HTERT RPE-1 (cell line): ENCODE measurements around the gene ZNF322.
"Not testable (repeated sequence)": the region's sequence is repeated elsewhere in the genome, so short reads cannot be mapped to it uniquely, and the experiment has no call there.

ENCODE experiments used
- in situ Hi-C: fragments of 300-500 bp; cut with MboI; formaldehyde crosslinking; loops from 4 replicates; pipeline ENCODE4 v1.14.3; 2020; ENCODE audit warnings: low sequenced_read_pairs

The ZNF322 gene

DNA sequence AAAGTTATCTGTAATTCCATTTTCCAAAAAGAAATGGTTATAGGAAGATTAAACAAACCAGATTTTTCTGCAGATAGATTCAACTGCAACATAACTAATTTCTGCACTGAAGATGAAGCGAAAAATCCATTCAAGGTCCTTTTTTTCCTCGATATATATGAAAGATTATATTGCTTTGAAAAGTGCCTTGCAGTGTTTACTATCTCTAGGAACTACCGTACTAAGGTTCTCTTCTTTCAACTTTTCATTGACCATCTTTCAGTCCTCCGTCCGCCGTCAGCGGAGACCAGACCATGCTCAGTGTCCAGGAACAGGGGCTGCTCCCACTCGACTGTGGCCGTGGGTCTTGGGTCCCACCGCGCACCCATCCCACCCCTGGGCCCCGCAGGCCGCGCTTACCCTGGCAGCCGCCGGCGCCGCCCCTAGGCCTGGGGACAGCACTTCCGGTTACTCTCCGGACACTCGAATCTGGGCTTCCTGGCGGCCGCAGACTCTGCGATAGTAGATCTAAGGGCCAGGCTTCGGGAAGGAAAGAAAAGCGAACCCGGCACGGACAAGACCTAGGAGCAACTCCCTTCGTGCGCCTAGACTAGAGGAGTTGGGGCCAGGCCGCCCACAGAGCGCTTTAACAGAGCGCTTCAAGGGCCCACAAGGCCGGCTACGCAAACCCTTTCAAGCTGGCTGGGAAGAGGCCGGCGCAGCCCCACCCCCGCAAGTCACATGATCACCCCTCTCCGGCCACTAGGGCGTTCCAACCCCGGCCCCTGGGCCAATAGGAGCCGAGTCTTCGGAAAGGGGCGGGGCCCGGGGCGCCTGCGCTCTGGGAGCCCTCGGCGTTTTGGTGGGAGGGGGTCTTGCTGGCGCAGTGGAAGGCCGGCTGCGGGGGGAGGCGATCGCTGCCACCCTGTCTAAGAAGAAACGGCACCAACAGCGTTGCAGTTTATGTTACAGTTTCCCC is at the start of gene ZNF322:
Gene ZNF322 (minus strand): TSS at position 705 of the 958 bp plus-strand sequence. CDS start 21,193 bp downstream, outside the sequence.
- in situ Hi-C loops, result no loop called here

DNA sequence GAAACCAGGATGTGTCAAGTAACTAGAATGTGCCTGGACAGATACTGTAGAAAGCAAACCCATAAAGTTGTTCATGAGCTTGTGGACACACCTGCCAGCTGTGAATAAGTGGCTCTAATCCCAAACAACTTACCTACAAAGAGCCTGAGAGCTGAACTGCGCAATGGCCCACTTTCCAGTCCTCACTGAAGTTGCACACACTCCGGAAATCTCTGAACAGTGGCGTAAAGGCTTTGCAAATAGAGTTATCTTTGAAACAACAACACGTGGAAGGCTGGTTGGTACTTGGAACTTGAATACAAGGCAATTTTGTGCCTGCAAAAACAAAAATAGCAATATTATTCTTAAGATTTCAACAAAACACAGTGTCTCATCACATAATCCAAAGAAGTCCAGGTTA is 46.2 kb upstream of the ZNF322 start:
- in situ Hi-C loops, result not testable (repeated sequence)

DNA sequence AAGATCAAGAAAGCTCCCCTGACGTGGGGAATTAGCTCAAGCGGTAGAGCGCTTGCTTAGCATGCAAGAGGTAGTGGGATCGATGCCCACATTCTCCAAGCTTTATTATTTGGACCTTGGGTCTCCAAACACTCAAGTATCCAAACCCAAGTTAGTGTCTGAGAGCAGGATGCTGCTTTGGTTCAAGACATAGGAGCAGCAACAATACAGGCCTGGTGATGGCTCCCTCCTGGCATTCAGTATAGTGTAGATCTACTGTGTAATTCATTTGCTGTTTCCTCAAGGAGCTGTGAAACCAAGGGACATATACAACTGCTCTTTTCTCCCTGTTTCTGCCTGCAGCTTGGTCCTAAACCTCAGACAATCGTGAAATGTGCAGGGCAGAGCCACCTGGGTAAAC is 45.8 kb upstream of the ZNF322 start:
- in situ Hi-C loops, result not testable (repeated sequence)

DNA sequence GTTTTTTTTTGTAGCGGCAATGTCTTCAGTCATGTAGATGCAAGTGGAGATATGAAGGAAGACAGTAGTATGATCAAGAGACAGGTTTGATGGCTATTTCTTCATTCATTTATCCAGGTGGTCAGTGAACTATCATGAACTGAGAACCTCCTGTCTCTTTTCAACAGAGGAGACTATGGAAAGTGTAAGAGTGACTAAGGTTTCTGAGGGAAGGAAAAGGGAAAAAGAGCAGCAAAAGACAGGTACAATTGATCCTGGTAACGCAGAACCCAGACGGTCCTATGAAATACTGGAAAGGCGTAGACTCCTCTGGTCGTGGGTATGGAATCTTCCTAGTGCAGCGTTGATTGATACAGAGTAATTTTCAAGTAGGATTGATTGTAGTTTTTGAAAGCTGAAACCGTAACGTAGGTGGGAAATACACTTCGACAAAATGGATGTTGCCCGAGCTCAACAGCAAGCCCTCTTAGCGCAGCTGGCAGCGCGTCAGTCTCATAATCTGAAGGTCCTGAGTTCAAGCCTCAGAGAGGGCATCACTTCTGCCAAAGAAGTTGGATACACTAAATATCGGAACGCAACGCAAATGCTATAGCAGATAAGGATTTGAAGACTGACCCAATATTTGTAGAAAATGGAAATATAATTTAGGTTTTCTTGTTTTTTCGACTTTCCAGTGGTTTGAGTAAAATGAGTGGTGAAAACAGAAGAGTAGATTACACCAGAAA is 41.6 kb upstream of the ZNF322 start:
- in situ Hi-C loops, result not testable (repeated sequence)

DNA sequence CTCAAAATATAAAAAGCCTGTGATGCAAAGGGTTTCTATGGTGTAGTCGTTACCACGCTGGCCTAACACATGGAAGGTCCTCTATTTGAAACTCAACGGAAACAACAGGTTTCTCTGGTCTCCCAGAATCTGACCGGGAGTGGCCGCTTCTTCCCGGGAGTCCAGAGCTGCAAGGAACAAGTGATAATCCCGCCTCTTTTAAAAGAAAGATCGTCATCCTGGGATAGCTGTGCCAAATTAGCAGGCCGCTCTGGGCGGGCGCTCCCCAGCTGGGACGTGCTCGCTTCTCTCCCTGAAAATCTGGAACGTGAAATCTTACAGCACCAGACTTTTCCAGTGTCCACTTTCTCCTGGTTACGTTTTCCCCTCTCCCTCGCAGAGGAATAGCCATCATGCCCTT is 38.0 kb upstream of the ZNF322 start:
- in situ Hi-C loops, result not testable (repeated sequence)

GRCh38 chr6:26689324-26689947 is 29.9 kb upstream of the ZNF322 start:
- in situ Hi-C loops, result not testable (repeated sequence)

- in situ Hi-C loops, result not testable (repeated sequence)
Measured at GRCh38 chr6:26682435-26683042, 23.0 kb upstream of the ZNF322 start.

DNA sequence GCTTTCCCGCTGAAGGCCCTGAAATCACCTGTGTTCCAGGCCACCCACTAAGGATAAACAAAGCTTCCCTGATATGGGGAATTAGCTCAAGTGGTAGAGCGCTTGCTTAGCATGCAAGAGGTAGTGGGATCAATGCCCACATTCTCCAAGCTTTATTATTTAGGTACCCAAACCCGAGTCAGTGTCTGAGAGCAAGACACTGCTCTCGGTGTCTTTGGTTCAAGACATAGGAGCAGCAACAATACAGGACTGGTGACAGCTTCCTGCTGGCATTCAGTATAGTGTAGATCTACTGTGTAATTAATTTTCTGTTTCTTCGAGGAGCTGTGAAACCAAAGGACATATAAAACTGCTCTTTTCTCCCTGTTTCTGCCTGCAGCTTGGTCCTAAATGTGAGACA is 13.7 kb upstream of the ZNF322 start:
- in situ Hi-C loops, result not testable (repeated sequence)

- in situ Hi-C loops, result not testable (repeated sequence)
Measured at GRCh38 chr6:26670558-26670957, 11.0 kb upstream of the ZNF322 start.

GRCh38 chr6:26670003-26670402 is 10.5 kb upstream of the ZNF322 start:
- in situ Hi-C loops, result not testable (repeated sequence)

- in situ Hi-C loops, result no loop called here
Measured at GRCh38 chr6:26660000-26660361, 435 bp upstream of the ZNF322 start.

DNA sequence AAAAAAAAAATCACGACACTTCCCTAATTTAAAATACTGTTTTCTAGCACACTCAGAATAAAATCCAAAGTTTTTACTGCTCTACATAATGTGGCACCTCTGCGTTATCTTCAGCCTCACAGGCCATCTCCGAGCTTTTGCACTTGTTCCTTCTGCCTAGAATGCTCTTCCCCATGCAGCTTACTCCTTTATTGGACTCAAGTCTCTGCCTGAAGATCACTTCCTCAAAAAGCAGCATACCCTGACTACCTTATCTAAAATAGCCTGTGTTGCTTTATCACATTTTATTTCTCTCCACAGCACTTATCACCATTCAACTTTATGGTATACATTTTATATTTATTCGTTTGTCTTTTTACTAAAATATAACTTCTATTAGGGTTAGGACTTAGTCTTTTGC is 2.3 kb downstream of the ZNF322 start:
- in situ Hi-C loops, result no loop called here

GRCh38 chr6:26653007-26653406 is 6.5 kb downstream of the ZNF322 start:
- in situ Hi-C loops, result no loop called here

- in situ Hi-C loops, result no loop called here
Measured at GRCh38 chr6:26651133-26651781, 8.3 kb downstream of the ZNF322 start.

- in situ Hi-C loops, result no loop called here
Measured at GRCh38 chr6:26646074-26646473, 13.5 kb downstream of the ZNF322 start.

DNA sequence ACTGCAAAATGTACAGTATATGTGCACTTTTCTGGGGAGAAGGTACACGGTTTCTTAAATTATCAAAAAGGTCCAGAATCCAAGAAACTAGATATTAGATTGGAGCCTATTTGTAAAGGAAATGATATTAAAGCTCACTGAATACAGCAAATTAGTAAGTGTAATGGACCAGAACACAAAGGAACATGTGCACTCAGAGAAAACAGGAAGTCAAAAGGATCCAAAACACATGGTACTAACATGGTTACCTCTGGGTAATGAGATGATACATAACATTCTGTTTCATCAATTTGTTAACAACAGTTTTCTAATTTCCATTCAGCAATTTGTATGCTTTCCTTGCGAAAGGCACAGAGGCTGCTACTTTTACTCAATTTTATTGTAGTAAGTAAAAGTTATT is 18.7 kb downstream of the ZNF322 start:
- in situ Hi-C loops, result no loop called here

DNA sequence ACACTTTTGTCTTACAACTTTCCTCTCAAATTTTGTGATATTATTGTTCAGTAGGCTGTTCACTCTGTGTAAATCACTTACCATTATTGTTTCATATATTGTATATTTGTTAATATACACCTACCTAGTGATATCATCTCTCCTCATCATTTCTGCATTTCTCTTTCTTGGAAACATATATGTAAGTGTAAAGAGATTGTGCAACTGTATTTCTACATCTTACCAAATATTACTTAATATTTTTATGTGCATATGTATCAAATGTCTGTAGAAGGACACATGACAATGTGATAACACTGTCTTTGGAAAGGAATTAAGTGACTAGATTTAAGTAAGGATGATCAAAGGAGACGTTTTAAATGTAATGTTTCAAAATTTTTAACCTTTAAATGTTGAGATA is 30.2 kb downstream of the ZNF322 start:
- in situ Hi-C loops, result no loop called here

DNA sequence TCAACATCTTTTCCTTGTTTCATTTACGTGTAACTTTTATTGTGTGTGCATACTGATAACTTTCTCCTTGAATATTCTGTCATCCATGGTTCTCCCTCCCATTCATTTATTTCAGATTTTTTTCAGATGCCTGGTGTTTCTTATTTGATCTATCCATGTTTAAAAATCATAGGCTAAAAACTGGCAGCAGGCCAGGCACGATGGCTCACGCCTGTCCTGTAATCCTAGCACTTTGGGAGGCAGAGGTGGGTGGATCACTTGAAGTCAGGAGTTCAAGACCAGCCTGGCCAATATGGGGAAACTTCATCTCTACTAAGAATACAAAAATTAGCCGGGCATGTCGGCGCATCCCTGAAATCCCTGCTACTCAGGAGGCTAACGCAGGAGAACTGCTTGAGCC is 31.7 kb downstream of the ZNF322 start:
- in situ Hi-C loops, result no loop called here

DNA sequence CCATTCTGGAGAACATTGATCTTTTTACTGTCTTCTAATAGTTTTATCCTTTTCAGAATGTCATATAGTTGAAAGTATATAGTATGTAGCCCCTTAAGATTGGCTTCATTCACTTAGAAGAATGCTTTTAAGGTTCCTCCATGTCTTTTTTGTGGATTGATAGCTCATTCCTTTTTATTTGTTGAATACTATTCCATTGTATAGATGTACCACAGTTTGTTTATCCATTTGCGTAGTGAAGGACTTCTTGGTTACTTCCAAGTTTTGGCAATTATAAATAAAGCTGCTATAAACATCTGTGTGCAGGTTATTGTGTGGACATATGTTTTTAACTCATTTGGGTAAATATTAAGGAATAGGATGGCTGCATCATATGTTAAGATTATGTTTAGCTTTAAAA is 35.0 kb downstream of the ZNF322 start:
- in situ Hi-C loops, result no loop called here

DNA sequence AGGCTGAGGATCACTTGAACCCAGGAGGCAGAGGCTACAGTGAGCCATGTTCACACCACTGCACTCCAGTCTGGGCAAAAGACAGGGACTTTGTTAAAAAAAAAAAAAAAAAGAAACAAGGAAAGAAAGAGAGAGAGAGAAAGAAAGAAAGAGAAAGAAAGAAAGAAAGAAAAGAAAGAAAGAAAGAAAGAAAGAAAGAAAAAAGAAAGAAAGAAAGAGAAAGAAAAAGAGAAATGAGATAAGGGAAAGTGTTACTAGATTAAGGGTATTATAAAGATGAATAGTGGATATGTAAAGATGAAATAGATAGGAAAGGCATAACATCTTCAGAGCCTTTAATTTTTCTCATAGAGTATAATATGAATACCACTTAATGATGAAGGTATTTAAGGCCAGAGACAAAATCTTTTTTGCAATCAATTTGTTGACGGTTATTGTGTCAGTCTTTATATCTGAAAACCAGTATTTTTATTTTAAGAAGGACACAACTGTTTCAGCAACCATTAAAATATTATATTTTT is 36.1 kb downstream of the ZNF322 start:
- in situ Hi-C loops, result no loop called here
